ENCODE data around the gene RABGEF1. TPM values are rescaled to one million over a fixed set of nuclear protein-coding genes. Genes with fewer than 3 reads are reported as not detected.
A peak's percentile ranks its signal among the peaks of the same experiment; 100 is the strongest.
"Not testable (repeated sequence)": the region's sequence is repeated elsewhere in the genome, so short reads cannot be mapped to it uniquely, and the experiment has no call there.

The RABGEF1 gene
- polyA plus RNA-seq, 1 of the 3 experiments (the other 2 are of a cell fraction) = 25.6 TPM

DNA sequence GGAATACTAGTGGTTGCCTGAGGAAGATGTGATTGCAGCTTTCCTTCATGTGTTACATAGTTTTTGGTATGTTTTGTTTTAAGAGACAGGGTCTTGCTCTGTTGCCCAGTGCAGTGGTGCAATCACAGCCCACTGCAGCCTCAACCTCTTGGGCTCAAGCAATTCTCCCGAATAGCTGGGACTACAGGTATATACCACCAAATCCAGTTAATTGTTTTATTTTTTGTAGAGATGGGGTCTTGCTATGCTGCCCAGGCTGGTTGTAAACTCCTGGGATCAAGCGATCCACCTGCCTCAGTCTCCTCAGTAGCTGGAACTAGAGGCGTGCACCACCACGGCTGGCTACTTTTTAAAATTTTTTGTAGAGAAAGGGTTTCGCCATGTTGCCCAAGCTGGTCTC is 101.4 kb downstream of the RABGEF1 start (continued):
- no peak for TF ChIP-seq RXRA (IDR thresholded peaks at IDR 0.05; ENCODE audit: borderline replicate concordance, low read depth)
- TF ChIP-seq RFX5 (IDR thresholded peaks at IDR 0.05; ENCODE audit: low read length) = no peak

- H3K9me3 ChIP-seq; H4K20me1 ChIP-seq (ENCODE audit: insufficient read depth); H3K27me3 ChIP-seq (ENCODE audit: insufficient read depth); H3K27ac ChIP-seq (ENCODE audit: low read depth in 2 of 2, low read length in 1 of 2); H3F3A ChIP-seq (replicated peaks; ENCODE audit: insufficient read depth); H3K9me2 ChIP-seq; H3K9ac ChIP-seq; DNase-seq; H3K36me3 ChIP-seq (replicated peaks in 1 of 2; ENCODE audit: control insufficient read depth in 1 of 2, insufficient read depth in 2 of 2, low read length in 1 of 2); H3K4me1 ChIP-seq (ENCODE audit: control insufficient read depth in 1 of 2, insufficient read depth in 2 of 2, low read depth in 1 of 2, low read length in 1 of 2); POLR2A ChIA-PET: not testable (repeated sequence)
- 70% methylated on average over 7 of the region's 7 CpGs for WGBS (ENCODE audit: low lambda C conversion rate)
- CTCF ChIA-PET = interaction anchor here (1.5 kb wide), 1 partner anchor 20 kb away, joined by 4 read pairs; no protein-coding TSS in a partner anchor
- Histone ChIP-seq H3K4me3 (ENCODE audit: low read depth in 2 of 2, low read length in 1 of 2) (peak overlapping the region; percentile 70 to 98; a peak in 2 of 4 replicates), H2AFZ (ENCODE audit: low read depth) (peak overlapping the region; percentile 99), H3K79me2 (ENCODE audit: insufficient read depth) (peaks cover 10% of the 10 kb centered on the region; the same call in 1 of the 2 replicates), H3K4me2 (peak overlapping the region; percentile 93; the same call in 1 of the 2 replicates)
These were observed 103.0 kb downstream of the RABGEF1 start for GRCh38 chr7:66843492-66843891.

GRCh38 chr7:66844552-66845378 is 104.2 kb downstream of the RABGEF1 start:
- Histone ChIP-seq H3K9me2 (no peaks in the 10 kb centered on the region), H4K20me1 (ENCODE audit: insufficient read depth) (no peaks in the 10 kb centered on the region), H3K4me1 (ENCODE audit: control insufficient read depth in 1 of 2, insufficient read depth in 2 of 2, low read depth in 1 of 2, low read length in 1 of 2) (peaks cover 0 to 7% of the 10 kb centered on the region in 2 experiments; a peak in 1 of 4 replicates), H3K36me3 (replicated peaks in 1 of 2; ENCODE audit: control insufficient read depth in 1 of 2, insufficient read depth in 2 of 2, low read length in 1 of 2) (no peaks in the 10 kb centered on the region), H3K79me2 (ENCODE audit: insufficient read depth) (peaks cover 15% of the 10 kb centered on the region; the same call in 1 of the 2 replicates), H3K27ac (ENCODE audit: low read depth in 2 of 2, low read length in 1 of 2) (peak overlapping the region; percentile 79 to 90), H3F3A (replicated peaks; ENCODE audit: insufficient read depth) (peaks cover 8% of the 10 kb centered on the region), H3K4me3 (ENCODE audit: low read depth in 2 of 2, low read length in 1 of 2) (peak overlapping the region; percentile 70 to 98), H2AFZ (ENCODE audit: low read depth) (peak overlapping the region; percentile 99), H3K9ac (peak overlapping the region; percentile 93), H3K27me3 (ENCODE audit: insufficient read depth) (no peaks in the 10 kb centered on the region), H3K4me2 (peak overlapping the region; percentile 93), H3K9me3 (no peaks in the 10 kb centered on the region)
- POLR2A ChIA-PET = interaction anchor here (0.8 to 1.6 kb wide), 8 partner anchors 28 to 216 kb away, joined by 3 to 8 read pairs (median 3); partner anchors contain the start of genes KCTD7, RABGEF1 and TMEM248
- peak; percentile 100 for DNase-seq
- CTCF ChIA-PET = interaction anchor here (1.0 to 1.6 kb wide), 5 partner anchors 10 to 157 kb away, joined by 3 to 5 read pairs (median 4); no protein-coding TSS in a partner anchor
- 1% methylated on average over 28 of the region's 61 CpGs for WGBS (ENCODE audit: low lambda C conversion rate)
- TF ChIP-seq, protein P1, sequence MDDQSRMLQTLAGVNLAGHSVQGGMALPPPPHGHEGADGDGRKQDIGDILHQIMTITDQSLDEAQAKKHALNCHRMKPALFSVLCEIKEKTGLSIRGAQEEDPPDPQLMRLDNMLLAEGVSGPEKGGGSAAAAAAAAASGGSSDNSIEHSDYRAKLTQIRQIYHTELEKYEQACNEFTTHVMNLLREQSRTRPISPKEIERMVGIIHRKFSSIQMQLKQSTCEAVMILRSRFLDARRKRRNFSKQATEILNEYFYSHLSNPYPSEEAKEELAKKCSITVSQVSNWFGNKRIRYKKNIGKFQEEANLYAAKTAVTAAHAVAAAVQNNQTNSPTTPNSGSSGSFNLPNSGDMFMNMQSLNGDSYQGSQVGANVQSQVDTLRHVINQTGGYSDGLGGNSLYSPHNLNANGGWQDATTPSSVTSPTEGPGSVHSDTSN (IDR thresholded peaks at IDR 0.05) = no peak
- TF ChIP-seq, protein P2, sequence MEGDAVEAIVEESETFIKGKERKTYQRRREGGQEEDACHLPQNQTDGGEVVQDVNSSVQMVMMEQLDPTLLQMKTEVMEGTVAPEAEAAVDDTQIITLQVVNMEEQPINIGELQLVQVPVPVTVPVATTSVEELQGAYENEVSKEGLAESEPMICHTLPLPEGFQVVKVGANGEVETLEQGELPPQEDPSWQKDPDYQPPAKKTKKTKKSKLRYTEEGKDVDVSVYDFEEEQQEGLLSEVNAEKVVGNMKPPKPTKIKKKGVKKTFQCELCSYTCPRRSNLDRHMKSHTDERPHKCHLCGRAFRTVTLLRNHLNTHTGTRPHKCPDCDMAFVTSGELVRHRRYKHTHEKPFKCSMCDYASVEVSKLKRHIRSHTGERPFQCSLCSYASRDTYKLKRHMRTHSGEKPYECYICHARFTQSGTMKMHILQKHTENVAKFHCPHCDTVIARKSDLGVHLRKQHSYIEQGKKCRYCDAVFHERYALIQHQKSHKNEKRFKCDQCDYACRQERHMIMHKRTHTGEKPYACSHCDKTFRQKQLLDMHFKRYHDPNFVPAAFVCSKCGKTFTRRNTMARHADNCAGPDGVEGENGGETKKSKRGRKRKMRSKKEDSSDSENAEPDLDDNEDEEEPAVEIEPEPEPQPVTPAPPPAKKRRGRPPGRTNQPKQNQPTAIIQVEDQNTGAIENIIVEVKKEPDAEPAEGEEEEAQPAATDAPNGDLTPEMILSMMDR (IDR thresholded peaks at IDR 0.05) = no peak; the same call in 1 of the 2 replicates
- TF ChIP-seq ELF1 (IDR thresholded peaks at IDR 0.05) (peak; percentile 99), MXI1 (IDR thresholded peaks at IDR 0.05; ENCODE audit: low read depth, low read length) (peak; percentile 89), YY1 (IDR thresholded peaks at IDR 0.05; ENCODE audit: low read depth) (peak; percentile 74), POLR2AphosphoS5 (IDR thresholded peaks at IDR 0.05; ENCODE audit: low read depth, low read length) (peak; percentile 91), GATA2 (CRISPR knock-in tag; IDR thresholded peaks at IDR 0.05) (no peak), RXRA (IDR thresholded peaks at IDR 0.05; ENCODE audit: borderline replicate concordance, low read depth) (no peak), FOSL2 (IDR thresholded peaks at IDR 0.05; ENCODE audit: borderline replicate concordance, low read depth) (no peak), SIN3A (IDR thresholded peaks at IDR 0.05; ENCODE audit: borderline replicate concordance, low read depth, low read length) (peak; percentile 66; the same call in 1 of the 2 replicates), NRF1 (IDR thresholded peaks at IDR 0.05; ENCODE audit: low read depth, low read length) (peak; percentile 62; the same call in 1 of the 2 replicates), REST (IDR thresholded peaks at IDR 0.05; ENCODE audit: low read depth, low read length) (no peak; the same call in 1 of the 2 replicates)
- TF ChIP-seq, protein P3, sequence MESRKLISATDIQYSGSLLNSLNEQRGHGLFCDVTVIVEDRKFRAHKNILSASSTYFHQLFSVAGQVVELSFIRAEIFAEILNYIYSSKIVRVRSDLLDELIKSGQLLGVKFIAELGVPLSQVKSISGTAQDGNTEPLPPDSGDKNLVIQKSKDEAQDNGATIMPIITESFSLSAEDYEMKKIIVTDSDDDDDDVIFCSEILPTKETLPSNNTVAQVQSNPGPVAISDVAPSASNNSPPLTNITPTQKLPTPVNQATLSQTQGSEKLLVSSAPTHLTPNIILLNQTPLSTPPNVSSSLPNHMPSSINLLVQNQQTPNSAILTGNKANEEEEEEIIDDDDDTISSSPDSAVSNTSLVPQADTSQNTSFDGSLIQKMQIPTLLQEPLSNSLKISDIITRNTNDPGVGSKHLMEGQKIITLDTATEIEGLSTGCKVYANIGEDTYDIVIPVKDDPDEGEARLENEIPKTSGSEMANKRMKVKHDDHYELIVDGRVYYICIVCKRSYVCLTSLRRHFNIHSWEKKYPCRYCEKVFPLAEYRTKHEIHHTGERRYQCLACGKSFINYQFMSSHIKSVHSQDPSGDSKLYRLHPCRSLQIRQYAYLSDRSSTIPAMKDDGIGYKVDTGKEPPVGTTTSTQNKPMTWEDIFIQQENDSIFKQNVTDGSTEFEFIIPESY (IDR thresholded peaks at IDR 0.05; ENCODE audit: borderline replicate concordance, low read depth) = no peak
